HepG2 (cell line): Measurements from ENCODE around the gene ETV6. TPM values are rescaled to one million over a fixed set of nuclear protein-coding genes. Genes with fewer than 3 reads are reported as not detected.

Source experiments
- ATAC-seq: fragments of 200-7000 bp; cut with Tn5 transposase; 3 replicates; pipeline ENCODE4 v1.9.1; 2020; ENCODE audit warnings: mild to moderate bottlenecking, moderate library complexity
- BruUV-seq: library from RNA; stranded (reverse); fragments of 400-500 nt; replicated peaks from 2 replicates; lab custom pipeline; 2021; lab: Mats Ljungman, UMichigan
- CTCF ChIA-PET: fragments of 300-600 bp; formaldehyde crosslinking; extraction: SDS; loops from one replicate; lab custom pipeline; 2021; ENCODE audit warnings: low total read pairs, inconsistent platforms, low intra/inter-chr PET ratio; lab: Yijun Ruan, JAX
- POLR2A ChIA-PET: fragments of 350-600 bp; sonication (Branson Sonifier 250); formaldehyde crosslinking; loops from one replicate; lab custom pipeline; 2020; ENCODE audit warnings: antibody characterized with exemption, inconsistent platforms; lab: Yijun Ruan, JAX
- DNase-seq: peaks from one replicate; pipeline ENCODE4 v3.0.0-alpha.2; 2015; ENCODE audit warnings: low spot score
- FAIRE-seq: peaks from 3 replicates; lab custom pipeline; 2011; peaks lifted over from hg19 to GRCh38; lab: Jason Lieb, UNC
- H2AFZ ChIP-seq: one replicate; pipeline ENCODE4 v1.6.1; 2011; ENCODE audit warnings: low read length, inconsistent platforms
- H3K27ac ChIP-seq: fragments of 300-600 bp; 3 replicates; pipeline ENCODE4 v1.8.0; 2011; ENCODE audit warnings: mixed run types, mild to moderate bottlenecking, mixed read lengths, low read length, inconsistent platforms; ENCODE audit not compliant: insufficient read depth; ENCODE audit errors: extremely low read length
- H3K27me3 ChIP-seq, 2 experiments: fragments of 200-600 bp in 1 of 2; 2 replicates in 1 of 2; 3 replicates in 1 of 2; pipeline versions ENCODE4 v1.6.0 to v1.8.0; 2011; ENCODE audit warnings: low read length in 2 of 2, mild to moderate bottlenecking in 2 of 2, moderate library complexity in 2 of 2, inconsistent platforms in 1 of 2; ENCODE audit not compliant: insufficient read depth in 2 of 2, control insufficient read depth in 1 of 2
- H3K36me3 ChIP-seq, 2 experiments: fragments of 200-600 bp in 1 of 2; replicated peaks in 1 of 2; 2 replicates in 1 of 2; 3 replicates in 1 of 2; pipeline versions ENCODE4 v1.5.1 to v1.8.0; 2011; ENCODE audit warnings: low read length in 2 of 2, inconsistent platforms in 1 of 2; ENCODE audit not compliant: insufficient read depth in 2 of 2, control insufficient read depth in 1 of 2
- H3K4me1 ChIP-seq: 2 replicates; pipeline ENCODE4 v1.5.1; 2012; ENCODE audit warnings: low read length, inconsistent platforms; ENCODE audit not compliant: insufficient read depth
- H3K4me2 ChIP-seq: 2 replicates; pipeline ENCODE4 v1.6.0; 2011; ENCODE audit warnings: low read depth, low read length, inconsistent platforms
- H3K4me3 ChIP-seq, 3 experiments: fragments of 200-600 bp in 1 of 3; sonication (generic), shearing (Covaris generic) in 1 of 3; replicated peaks in 1 of 3; 2 replicates each; pipeline ENCODE4 v1.5.1; 2011 to 2016; ENCODE audit warnings: low read length in 3 of 3, inconsistent platforms in 2 of 3, low read depth in 2 of 3, mild to moderate bottlenecking in 2 of 3, control low read depth in 1 of 3, mixed read lengths in 1 of 3; ENCODE audit not compliant: insufficient read depth in 1 of 3
- H3K79me2 ChIP-seq: one replicate; pipeline ENCODE4 v1.6.1; 2011; ENCODE audit warnings: low read length, inconsistent platforms; ENCODE audit not compliant: insufficient read depth
- H3K9ac ChIP-seq: 2 replicates; pipeline ENCODE4 v1.6.0; 2011; ENCODE audit warnings: mild to moderate bottlenecking, low read depth, low read length, inconsistent platforms; ENCODE audit not compliant: insufficient read depth
- H3K9me3 ChIP-seq: 2 replicates; pipeline ENCODE4 v1.5.1; 2012; ENCODE audit warnings: mild to moderate bottlenecking, low read length
- H4K20me1 ChIP-seq: 2 replicates; pipeline ENCODE4 v1.6.0; 2011; ENCODE audit warnings: inconsistent platforms, mild to moderate bottlenecking, low read length, moderate library complexity; ENCODE audit not compliant: insufficient read depth
- AKAP8 ChIP-seq: sonication (generic); formaldehyde crosslinking; IDR thresholded peaks from 2 replicates; pipeline ENCODE4 v1.5.1; 2020; ENCODE audit warnings: mild to moderate bottlenecking, missing genetic modification reagents
- GATA4 ChIP-seq: sonication (generic); IDR thresholded peaks from 2 replicates; pipeline ENCODE4 v1.6.1; 2016; ENCODE audit warnings: antibody characterized with exemption, low read depth, borderline replicate concordance
- KDM1A ChIP-seq: IDR thresholded peaks from 2 replicates; pipeline ENCODE4 v1.6.1; 2016; ENCODE audit warnings: missing compliant biosample characterization
- MEF2D ChIP-seq: sonication (generic); formaldehyde crosslinking; IDR thresholded peaks from 2 replicates; pipeline ENCODE4 v1.5.1; 2020; ENCODE audit warnings: mild to moderate bottlenecking, missing genetic modification reagents
- MTA1 ChIP-seq: sonication (generic); formaldehyde crosslinking; IDR thresholded peaks from 2 replicates; pipeline ENCODE4 v1.4.0; 2020; ENCODE audit warnings: missing genetic modification reagents, mild to moderate bottlenecking, borderline replicate concordance
- NAIF1 ChIP-seq: sonication (generic); formaldehyde crosslinking; IDR thresholded peaks from 2 replicates; pipeline ENCODE4 v1.5.0; 2020; ENCODE audit warnings: mild to moderate bottlenecking, missing genetic modification reagents, borderline replicate concordance
- PHB2 ChIP-seq: fragments of 450-650 bp; IDR thresholded peaks from 2 replicates; pipeline ENCODE4 v1.6.1; 2018; ENCODE audit not compliant: partially characterized antibody
- RELA ChIP-seq: sonication (generic); formaldehyde crosslinking; IDR thresholded peaks from 2 replicates; pipeline ENCODE4 v1.4.0; 2020; ENCODE audit warnings: missing genetic modification reagents
- SIX4 ChIP-seq: sonication (generic); formaldehyde crosslinking; IDR thresholded peaks from 2 replicates; pipeline ENCODE4 v1.4.0; 2020; ENCODE audit warnings: missing genetic modification reagents
- SRSF4 ChIP-seq: fragments of 200-400 bp; formaldehyde crosslinking; IDR thresholded peaks from one replicate; pipeline ENCODE4 v1.6.1; 2018; ENCODE audit warnings: mild to moderate bottlenecking, low read depth, low read length, moderate library complexity; ENCODE audit not compliant: poor library complexity, severe bottlenecking
- TEAD3 ChIP-seq: optimal IDR thresholded peaks from 2 replicates; pipeline ENCODE3; 2016; ENCODE audit warnings: borderline replicate concordance
- ZNF460 ChIP-seq: sonication (generic); formaldehyde crosslinking; IDR thresholded peaks from 2 replicates; pipeline ENCODE4 v1.5.1; 2020; ENCODE audit warnings: missing genetic modification reagents, mild to moderate bottlenecking, borderline replicate concordance
- ZNF616 ChIP-seq: sonication (generic); formaldehyde crosslinking; IDR thresholded peaks from 2 replicates; pipeline ENCODE4 v1.5.0; 2020; ENCODE audit warnings: low read depth, mild to moderate bottlenecking, missing genetic modification reagents
- ZSCAN20 ChIP-seq: sonication (generic); formaldehyde crosslinking; IDR thresholded peaks from 2 replicates; pipeline ENCODE4 v1.4.0; 2020; ENCODE audit warnings: missing genetic modification reagents, mild to moderate bottlenecking, borderline replicate concordance
- WGBS: methylation state at CpG from one replicate; pipeline ENCODE4 v1.1.6; 2017; ENCODE audit warnings: low lambda C conversion rate; 5-methylcytosine and 5-hydroxymethylcytosine counted together
- in situ Hi-C: cut with HindIII; loops from 2 replicates; pipeline ENCODE4 v1.10.0; 2017; ENCODE audit warnings: low pct_unique_long_range_greater_than_20kb; ENCODE audit not compliant: extremely low pct_ligation_motif_present
- intact Hi-C: fragments of 100-400 bp; cut with micrococcal nuclease; formaldehyde crosslinking; loops from one replicate; pipeline ENCODE4 v1.10.0; 2022; ENCODE audit not compliant: unreplicated experiment
- polyA plus RNA-seq, 8 experiments: library from polyadenylated mRNA; depleted of rRNA in 3 of 8; stranded (reverse) in 7 of 8; unstranded in 1 of 8; fragments of >200 nt; fragmentation: Illumina TruSeq in 4 of 8; extraction: Trizol in 4 of 8; gene quantifications; 2 replicates each; pipeline versions ENCODE4 v1.2.1 to v1.2.3, GENCODE V29; 2011 to 2016; ENCODE audit warnings: low read depth in 4 of 8, missing spikeins in 1 of 8, mixed read lengths in 1 of 8; ENCODE audit not compliant: insufficient read depth in 1 of 8
- total RNA-seq, 5 experiments: library from RNA; depleted of rRNA; stranded (reverse); fragments of >200 nt; fragmentation: Illumina TruSeq; extraction: Trizol; gene quantifications; 2 replicates each; pipeline ENCODE4 v1.2.3, GENCODE V29; 2016; ENCODE audit warnings: low read depth in 1 of 5

Gene ETV6
- total and polyA plus RNA-seq, 2 of the 13 experiments (the other 11 are each of a cell fraction or from before 2014, with no cell fraction given), result 2.2 to 3.0 TPM

GRCh38 chr12:11795913-11796459 lies 146.5 kb downstream of the ETV6 start (continued):
- TF ChIP-seq SIX4 (peak; percentile 57; the same call in 1 of the 2 replicates), NAIF1 (CRISPR knock-in tag) (no peak), TEAD3 (peak; percentile 20), MEF2D (CRISPR knock-in tag) (no peak)

GRCh38 chr12:11797317-11797913 lies 147.9 kb downstream of the ETV6 start:
- Histone ChIP-seq H3K4me1 (peaks cover 30% of the 10 kb centered on the region), H4K20me1 (no peaks in the 10 kb centered on the region), H2AFZ (no peak overlapping the region), H3K27me3 (no peaks in the 10 kb centered on the region), H3K36me3 (no peaks in the 10 kb centered on the region; a peak in 1 of 5 replicates), H3K9ac (no peak overlapping the region), H3K27ac (no peak overlapping the region), H3K9me3 (no peaks in the 10 kb centered on the region), H3K4me2 (no peak overlapping the region), H3K4me3 (no peak overlapping the region), H3K79me2 (no peaks in the 10 kb centered on the region)
- ChIA-PET CTCF (no interaction called here), POLR2A (no interaction called here)
- no TSS peak for BruUV-seq
- DNase-seq (peak; percentile 28), ATAC-seq (no peak), FAIRE-seq (no peak)
- in situ Hi-C loops, result no loop called here
- TF ChIP-seq AKAP8 (CRISPR knock-in tag), result no peak
- no peak for TF ChIP-seq KDM1A (CRISPR knock-in tag)
- TF ChIP-seq ZSCAN20 (CRISPR knock-in tag), result no peak
- TF ChIP-seq MTA1 (CRISPR knock-in tag), result no peak
- TF ChIP-seq GATA4, result no peak
- no peak for TF ChIP-seq SRSF4
- TF ChIP-seq RELA, result no peak
- no peak for TF ChIP-seq PHB2
- no peak for TF ChIP-seq ZNF460 (CRISPR knock-in tag)
- TF ChIP-seq ZNF616 (CRISPR knock-in tag), result no peak
- WGBS, result 78% methylated on average over 5 of the region's 5 CpGs
- intact Hi-C loops, result no loop called here
